Activated CD8-positive, alpha-beta memory T cell treated with anti-CD3 and anti-CD28 coated beads, Interleukin-2, amount 50 U/mL, for 48 hours (primary cell): ENCODE results near the gene NKD1.
A peak's percentile ranks its signal among the peaks of the same experiment; 100 is the strongest.

Experiments
- DNase-seq: peaks from one replicate; pipeline ENCODE4 v3.0.0-alpha.2; 2020

The NKD1 gene

GRCh38 chr16:50677351-50677750 is 129.2 kb downstream of the NKD1 start:
- no peak for DNase-seq

GRCh38 chr16:50678531-50678930 is 130.3 kb downstream of the NKD1 start:
- DNase-seq, result no peak

GRCh38 chr16:50679266-50679665 is 131.1 kb downstream of the NKD1 start:
- no peak for DNase-seq

- no peak for DNase-seq
Measured at GRCh38 chr16:50679676-50680555, 131.7 kb downstream of the NKD1 start.

GRCh38 chr16:50680556-50680893 is 132.3 kb downstream of the NKD1 start:
- DNase-seq, result no peak

GRCh38 chr16:50681021-50681885 is 133.1 kb downstream of the NKD1 start, which contains the start of gene SNX20:
Gene SNX20 (minus strand): TSS chr16:50681312. CDS start chr16:50677526, 3,786 bp downstream.
- DNase-seq, result peak; percentile 76

- peak; percentile 72 for DNase-seq
Measured at GRCh38 chr16:50683689-50684374, 135.6 kb downstream of the NKD1 start.

- DNase-seq, result no peak
Measured at GRCh38 chr16:50684823-50685461, 136.7 kb downstream of the NKD1 start.

GRCh38 chr16:50685462-50686063 is 137.4 kb downstream of the NKD1 start:
- DNase-seq, result no peak

GRCh38 chr16:50688083-50688482 is 139.9 kb downstream of the NKD1 start:
- DNase-seq, result no peak

GRCh38 chr16:50688867-50689266 is 140.7 kb downstream of the NKD1 start:
- no peak for DNase-seq

GRCh38 chr16:50690177-50690576 is 142.0 kb downstream of the NKD1 start:
- DNase-seq, result no peak

GRCh38 chr16:50692644-50692998 is 144.4 kb downstream of the NKD1 start:
- no peak for DNase-seq

- DNase-seq, result no peak
Measured at GRCh38 chr16:50692999-50693781, 145.0 kb downstream of the NKD1 start, which contains the start of gene NOD2. Gene NOD2 (plus strand): TSS chr16:50693606. CDS start chr16:50699496, 5,890 bp downstream.

- no peak for DNase-seq
Measured at GRCh38 chr16:50694206-50694605, 146.0 kb downstream of the NKD1 start.

GRCh38 chr16:50695017-50696000 is 147.1 kb downstream of the NKD1 start:
- no peak for DNase-seq

- DNase-seq, result no peak
Measured at GRCh38 chr16:50696126-50696525, 147.9 kb downstream of the NKD1 start.

- DNase-seq, result peak; percentile 70
Measured at GRCh38 chr16:50696575-50697420, 148.6 kb downstream of the NKD1 start.

- no peak for DNase-seq
Measured at GRCh38 chr16:50697421-50697715, 149.2 kb downstream of the NKD1 start.
